ENCODE results near the gene STBD1.

The STBD1 gene

GRCh38 chr4:76305033-76305687 is 1.4 kb upstream of the STBD1 start:
- Histone ChIP-seq H3K9me3 (ENCODE audit: control insufficient read depth, insufficient read depth, low read length) (no peaks in the 10 kb centered on the region; the same call in 1 of the 2 replicates), H3K27me3 (ENCODE audit: control insufficient read depth, low read length) (no peaks in the 10 kb centered on the region), H3K36me3 (ENCODE audit: control insufficient read depth, low read length) (no peaks in the 10 kb centered on the region), H3K4me2 (ENCODE audit: low read length) (no peak overlapping the region), H3F3A (ENCODE audit: control insufficient read depth, insufficient read depth) (no peaks in the 10 kb centered on the region), H3K79me2 (ENCODE audit: control insufficient read depth, low read length) (no peaks in the 10 kb centered on the region), H3K4me3 (ENCODE audit: low read length) (no peak overlapping the region), H4K20me1 (ENCODE audit: control insufficient read depth, insufficient read depth, low read depth, low read length) (no peaks in the 10 kb centered on the region), H3K27ac (ENCODE audit: low read depth, low read length) (no peak overlapping the region), H3K9me2 (replicated peaks; ENCODE audit: control insufficient read depth, low read length) (no peaks in the 10 kb centered on the region), H3K4me1 (ENCODE audit: control insufficient read depth, low read length) (no peaks in the 10 kb centered on the region)
- TF ChIP-seq EZH2phosphoT487 (IDR thresholded peaks at IDR 0.05; ENCODE audit: borderline replicate concordance, low read length): no peak
- TF ChIP-seq, protein P1, sequence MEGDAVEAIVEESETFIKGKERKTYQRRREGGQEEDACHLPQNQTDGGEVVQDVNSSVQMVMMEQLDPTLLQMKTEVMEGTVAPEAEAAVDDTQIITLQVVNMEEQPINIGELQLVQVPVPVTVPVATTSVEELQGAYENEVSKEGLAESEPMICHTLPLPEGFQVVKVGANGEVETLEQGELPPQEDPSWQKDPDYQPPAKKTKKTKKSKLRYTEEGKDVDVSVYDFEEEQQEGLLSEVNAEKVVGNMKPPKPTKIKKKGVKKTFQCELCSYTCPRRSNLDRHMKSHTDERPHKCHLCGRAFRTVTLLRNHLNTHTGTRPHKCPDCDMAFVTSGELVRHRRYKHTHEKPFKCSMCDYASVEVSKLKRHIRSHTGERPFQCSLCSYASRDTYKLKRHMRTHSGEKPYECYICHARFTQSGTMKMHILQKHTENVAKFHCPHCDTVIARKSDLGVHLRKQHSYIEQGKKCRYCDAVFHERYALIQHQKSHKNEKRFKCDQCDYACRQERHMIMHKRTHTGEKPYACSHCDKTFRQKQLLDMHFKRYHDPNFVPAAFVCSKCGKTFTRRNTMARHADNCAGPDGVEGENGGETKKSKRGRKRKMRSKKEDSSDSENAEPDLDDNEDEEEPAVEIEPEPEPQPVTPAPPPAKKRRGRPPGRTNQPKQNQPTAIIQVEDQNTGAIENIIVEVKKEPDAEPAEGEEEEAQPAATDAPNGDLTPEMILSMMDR (IDR thresholded peaks at IDR 0.05; ENCODE audit: low read depth, low read length, poor library complexity, severe bottlenecking): no peak

DNA sequence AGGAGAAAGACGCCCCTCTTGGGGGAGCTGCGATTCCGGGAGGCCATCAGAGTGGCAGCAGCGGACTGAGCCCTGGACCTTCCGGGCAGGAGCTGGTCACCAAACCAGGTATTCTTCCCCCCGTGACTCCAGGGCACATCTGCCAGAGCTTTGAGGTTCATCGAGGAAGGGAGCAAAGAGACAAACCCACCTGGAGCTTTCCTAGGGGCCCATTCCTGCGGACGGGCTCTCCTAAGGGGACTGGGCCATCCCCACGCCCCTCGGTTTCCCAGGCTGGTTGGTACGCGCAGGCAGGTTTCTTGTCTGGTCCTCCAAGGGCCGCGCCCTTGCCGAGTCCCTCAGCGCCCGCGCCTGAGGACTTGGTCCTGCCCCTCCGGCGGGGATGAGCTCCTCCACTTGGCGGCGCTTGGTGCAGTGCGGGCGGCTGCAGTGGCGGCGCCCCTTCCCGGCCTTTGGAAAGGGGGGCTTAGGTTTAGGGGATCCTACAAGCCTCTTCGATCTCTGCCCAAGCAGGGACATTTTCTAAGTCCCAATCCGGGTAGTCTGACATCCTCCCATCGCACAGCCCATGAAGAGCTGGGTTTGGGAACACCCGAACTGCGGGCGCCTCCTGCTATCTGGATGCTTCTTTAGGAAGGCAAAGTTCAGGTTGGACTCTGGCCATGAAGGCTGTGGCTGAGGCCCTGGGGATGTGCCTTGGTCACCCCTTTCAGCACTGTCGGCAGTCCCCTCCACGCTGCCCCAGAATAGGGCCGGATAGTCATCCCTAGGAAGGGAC is 538 bp downstream of the STBD1 start:
- H3K9me3 ChIP-seq (ENCODE audit: control insufficient read depth, insufficient read depth, low read length): no peaks in the 10 kb centered on the region; the same call in 1 of the 2 replicates
- H3K4me3 ChIP-seq (ENCODE audit: low read length): no peak overlapping the region
- no peak overlapping the region for H3K27ac ChIP-seq (ENCODE audit: low read depth, low read length)
- no peaks in the 10 kb centered on the region for H3F3A ChIP-seq (ENCODE audit: control insufficient read depth, insufficient read depth)
- no peaks in the 10 kb centered on the region for H3K27me3 ChIP-seq (ENCODE audit: control insufficient read depth, low read length)
- H4K20me1 ChIP-seq (ENCODE audit: control insufficient read depth, insufficient read depth, low read depth, low read length): no peaks in the 10 kb centered on the region
- no peaks in the 10 kb centered on the region for H3K79me2 ChIP-seq (ENCODE audit: control insufficient read depth, low read length)
- no peaks in the 10 kb centered on the region for H3K4me1 ChIP-seq (ENCODE audit: control insufficient read depth, low read length)
- no peaks in the 10 kb centered on the region for H3K36me3 ChIP-seq (ENCODE audit: control insufficient read depth, low read length)
- H3K9me2 ChIP-seq (replicated peaks; ENCODE audit: control insufficient read depth, low read length): no peaks in the 10 kb centered on the region
- TF ChIP-seq EZH2phosphoT487 (IDR thresholded peaks at IDR 0.05; ENCODE audit: borderline replicate concordance, low read length): no peak
- TF ChIP-seq, protein P1 (IDR thresholded peaks at IDR 0.05; ENCODE audit: low read depth, low read length, poor library complexity, severe bottlenecking): no peak
- no peak overlapping the region for H3K4me2 ChIP-seq (ENCODE audit: low read length)

GRCh38 chr4:76307660-76308014 is 1.1 kb downstream of the STBD1 start:
- no peaks in the 10 kb centered on the region for H4K20me1 ChIP-seq (ENCODE audit: control insufficient read depth, insufficient read depth, low read depth, low read length)
- TF ChIP-seq EZH2phosphoT487 (IDR thresholded peaks at IDR 0.05; ENCODE audit: borderline replicate concordance, low read length): no peak
- TF ChIP-seq, protein P1 (IDR thresholded peaks at IDR 0.05; ENCODE audit: low read depth, low read length, poor library complexity, severe bottlenecking): no peak
- H3K4me3 ChIP-seq (ENCODE audit: low read length): no peak overlapping the region
- no peaks in the 10 kb centered on the region for H3K36me3 ChIP-seq (ENCODE audit: control insufficient read depth, low read length)
- H3K27me3 ChIP-seq (ENCODE audit: control insufficient read depth, low read length): no peaks in the 10 kb centered on the region
- H3F3A ChIP-seq (ENCODE audit: control insufficient read depth, insufficient read depth): no peaks in the 10 kb centered on the region
- H3K4me1 ChIP-seq (ENCODE audit: control insufficient read depth, low read length): no peaks in the 10 kb centered on the region
- H3K9me2 ChIP-seq (replicated peaks; ENCODE audit: control insufficient read depth, low read length): no peaks in the 10 kb centered on the region
- H3K27ac ChIP-seq (ENCODE audit: low read depth, low read length): no peak overlapping the region
- no peaks in the 10 kb centered on the region; the same call in 1 of the 2 replicates for H3K9me3 ChIP-seq (ENCODE audit: control insufficient read depth, insufficient read depth, low read length)
- no peak overlapping the region for H3K4me2 ChIP-seq (ENCODE audit: low read length)
- no peaks in the 10 kb centered on the region for H3K79me2 ChIP-seq (ENCODE audit: control insufficient read depth, low read length)

Measured in DOHH2 (cell line).